ENCODE results near the gene HLF. TPM values are rescaled to one million over a fixed set of nuclear protein-coding genes. Genes with fewer than 3 reads are reported as not detected.

Gene HLF
- total RNA-seq, 1 experiment from 2014 or later, result not detected

DNA sequence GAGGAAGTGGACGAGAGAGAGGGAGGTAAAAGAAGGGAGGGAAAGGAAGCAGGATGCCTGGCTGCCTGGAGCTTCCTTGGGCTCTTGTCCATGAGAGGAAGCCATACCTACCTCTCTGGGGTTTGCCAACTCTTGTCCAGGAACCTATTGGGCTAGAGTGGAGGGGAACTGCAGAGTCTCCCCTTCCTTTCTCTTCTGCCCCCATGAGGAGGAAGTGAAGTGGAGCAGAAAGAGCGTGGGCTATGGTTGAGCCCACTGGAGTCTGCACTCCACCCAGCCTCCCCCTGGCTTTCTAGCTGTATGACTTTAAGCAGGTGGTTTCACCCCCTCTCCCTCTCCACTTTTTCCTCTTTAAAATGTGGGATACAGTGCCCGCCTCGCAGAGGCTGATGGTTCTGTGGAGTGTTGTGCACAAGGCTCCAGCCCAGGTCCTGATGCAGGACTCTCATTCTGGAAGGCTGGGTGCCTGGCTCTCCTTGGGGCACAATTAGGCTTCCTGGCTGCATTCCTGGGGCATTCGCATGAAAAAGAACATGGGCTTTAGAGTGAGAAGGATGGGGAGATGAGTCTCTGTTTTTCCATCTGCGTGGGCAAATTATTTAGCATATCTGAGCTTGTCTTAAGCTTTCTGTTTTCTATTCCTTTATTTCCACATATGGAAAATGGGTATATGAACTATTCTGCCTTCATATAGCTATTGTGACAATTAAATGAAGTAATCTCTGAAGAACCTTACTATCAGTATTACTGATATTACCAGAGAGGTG, 40.7 kb downstream of the HLF start:
- Histone ChIP-seq H3K4me3 (no peak overlapping the region), H3K9me3 (ENCODE audit: insufficient read depth, low read depth) (no peaks in the 10 kb centered on the region; the same call in 1 of the 2 replicates), H3K36me3 (ENCODE audit: low read depth) (no peaks in the 10 kb centered on the region), H3K27ac (no peak overlapping the region), H3K4me1 (replicated peaks; ENCODE audit: insufficient read depth) (no peaks in the 10 kb centered on the region), H3K27me3 (ENCODE audit: insufficient read depth, low read depth) (peaks cover 25% of the 10 kb centered on the region; the same call in 1 of the 2 replicates), H3K79me2 (ENCODE audit: low read depth) (no peaks in the 10 kb centered on the region), H3K9me2 (ENCODE audit: insufficient read depth) (no peaks in the 10 kb centered on the region), H3K4me2 (no peak overlapping the region), H3F3A (ENCODE audit: insufficient read depth, low read depth) (no peaks in the 10 kb centered on the region), H2AFZ (no peak overlapping the region), H4K20me1 (ENCODE audit: insufficient read depth) (no peaks in the 10 kb centered on the region)
- CTCF ChIA-PET, result no interaction called here
- TF ChIP-seq CTCF (conservative IDR thresholded peaks at IDR 0.05) (no peak), EZH2 (IDR thresholded peaks at IDR 0.05; ENCODE audit: low read depth) (no peak)
- intact Hi-C loops (cut with micrococcal nuclease; ENCODE audit: unreplicated experiment), result no loop called here
- DNase-seq, result no peak
- no TSS peak for BruUV-seq (replicated peaks)
- POLR2A ChIA-PET (ENCODE audit: unreplicated experiment), result no interaction called here

- CTCF ChIA-PET, result no interaction called here
Observed at GRCh38 chr17:55307879-55308278, 43.1 kb downstream of the HLF start.

GRCh38 chr17:55308613-55309391, 44.0 kb downstream of the HLF start:
- Histone ChIP-seq H3F3A (ENCODE audit: insufficient read depth, low read depth) (no peaks in the 10 kb centered on the region), H3K4me2 (no peak overlapping the region), H2AFZ (no peak overlapping the region), H4K20me1 (ENCODE audit: insufficient read depth) (no peaks in the 10 kb centered on the region), H3K9me2 (ENCODE audit: insufficient read depth) (no peaks in the 10 kb centered on the region), H3K9me3 (ENCODE audit: insufficient read depth, low read depth) (no peaks in the 10 kb centered on the region), H3K27ac (no peak overlapping the region), H3K27me3 (ENCODE audit: insufficient read depth, low read depth) (peaks cover 23% of the 10 kb centered on the region; the same call in 1 of the 2 replicates), H3K36me3 (ENCODE audit: low read depth) (no peaks in the 10 kb centered on the region), H3K4me1 (replicated peaks; ENCODE audit: insufficient read depth) (no peaks in the 10 kb centered on the region), H3K4me3 (no peak overlapping the region), H3K79me2 (ENCODE audit: low read depth) (no peaks in the 10 kb centered on the region)
- POLR2A ChIA-PET (ENCODE audit: unreplicated experiment), result no interaction called here
- intact Hi-C loops (cut with micrococcal nuclease; ENCODE audit: unreplicated experiment), result no loop called here
- CTCF ChIA-PET, result no interaction called here
- no peak for DNase-seq
- BruUV-seq (replicated peaks), result no TSS peak
- TF ChIP-seq EZH2 (IDR thresholded peaks at IDR 0.05; ENCODE audit: low read depth) (no peak), CTCF (conservative IDR thresholded peaks at IDR 0.05) (no peak)

More at GRCh38 chr17:55307879-55308278, 43.1 kb downstream of the HLF start:
- Histone ChIP-seq H3K4me1 (replicated peaks; ENCODE audit: insufficient read depth) (no peaks in the 10 kb centered on the region), H3K9me3 (ENCODE audit: insufficient read depth, low read depth) (no peaks in the 10 kb centered on the region), H3K4me2 (no peak overlapping the region), H3F3A (ENCODE audit: insufficient read depth, low read depth) (no peaks in the 10 kb centered on the region), H2AFZ (no peak overlapping the region), H4K20me1 (ENCODE audit: insufficient read depth) (no peaks in the 10 kb centered on the region), H3K36me3 (ENCODE audit: low read depth) (no peaks in the 10 kb centered on the region), H3K4me3 (no peak overlapping the region), H3K79me2 (ENCODE audit: low read depth) (no peaks in the 10 kb centered on the region), H3K27ac (no peak overlapping the region), H3K9me2 (ENCODE audit: insufficient read depth) (no peaks in the 10 kb centered on the region), H3K27me3 (ENCODE audit: insufficient read depth, low read depth) (peaks cover 21% of the 10 kb centered on the region; the same call in 1 of the 2 replicates)
- POLR2A ChIA-PET (ENCODE audit: unreplicated experiment), result no interaction called here
- TF ChIP-seq EZH2 (IDR thresholded peaks at IDR 0.05; ENCODE audit: low read depth) (no peak), CTCF (conservative IDR thresholded peaks at IDR 0.05) (no peak)
- intact Hi-C loops (cut with micrococcal nuclease; ENCODE audit: unreplicated experiment), result no loop called here
- BruUV-seq (replicated peaks), result no TSS peak
- no peak for DNase-seq

All from PC-9 (cell line).